WTC11 (cell line): Measurements from ENCODE around the gene FZD1. TPM values are rescaled to one million over a fixed set of nuclear protein-coding genes. Genes with fewer than 3 reads are reported as not detected.

Source experiments
- ATAC-seq: fragments of 200-7000 bp; cut with Tn5 transposase; 2 replicates; pipeline ENCODE4 v1.10.0; 2021; ENCODE audit warnings: mild to moderate bottlenecking, moderate library complexity
- CTCF ChIA-PET: fragments of 300-600 bp; sonication (Branson Sonifier 250); formaldehyde crosslinking; loops from one replicate; lab custom pipeline; 2021; ENCODE audit warnings: antibody characterized with exemption; lab: Charles Lee
- POLR2A ChIA-PET: fragments of 350-600 bp; sonication (Branson Sonifier 250); formaldehyde crosslinking; loops from one replicate; lab custom pipeline; 2021; ENCODE audit warnings: antibody characterized with exemption; lab: Charles Lee
- DNase-seq: peaks from one replicate; pipeline ENCODE4 v3.0.0; 2021; ENCODE audit warnings: low spot score
- H3K27ac Mint-ChIP-seq: 2 replicates; pipeline ENCODE4 v1.8.0; 2021; ENCODE audit warnings: mixed read lengths
- H3K27me3 Mint-ChIP-seq: 2 replicates; pipeline ENCODE4 v1.8.0; 2021; ENCODE audit warnings: low read depth, mild to moderate bottlenecking, moderate library complexity, mixed read lengths
- H3K36me3 Mint-ChIP-seq: 2 replicates; pipeline ENCODE4 v1.8.0; 2021; ENCODE audit warnings: mixed read lengths
- H3K4me1 Mint-ChIP-seq: 2 replicates; pipeline ENCODE4 v1.8.0; 2022; ENCODE audit warnings: mixed read lengths
- H3K4me3 Mint-ChIP-seq: 2 replicates; pipeline ENCODE4 v1.8.0; 2021; ENCODE audit warnings: mild to moderate bottlenecking, moderate library complexity, mixed read lengths
- H3K9me3 Mint-ChIP-seq: 2 replicates; pipeline ENCODE4 v1.8.0; 2021; ENCODE audit warnings: mixed read lengths
- ELF4 ChIP-seq: sonication (generic); formaldehyde crosslinking; IDR thresholded peaks from 2 replicates; pipeline ENCODE4 v1.8.1; 2022; ENCODE audit warnings: low read depth, mild to moderate bottlenecking, moderate library complexity, missing genetic modification reagents
- GRHL2 ChIP-seq: fragments of 250-450 bp; sonication (Bioruptor Pico); IDR thresholded peaks from 2 replicates; pipeline ENCODE4 v1.8.0; 2022; ENCODE audit warnings: mild to moderate bottlenecking, moderate library complexity; ENCODE audit not compliant: insufficient replicate concordance, severe bottlenecking
- JUN ChIP-seq: sonication (generic); formaldehyde crosslinking; IDR thresholded peaks from 2 replicates; pipeline ENCODE4 v1.8.0; 2023; ENCODE audit warnings: mild to moderate bottlenecking, missing genetic modification reagents
- MXD4 ChIP-seq: fragments of 250-450 bp; sonication (Bioruptor Pico); IDR thresholded peaks from 2 replicates; pipeline ENCODE4 v1.8.0; 2021; ENCODE audit warnings: mild to moderate bottlenecking, moderate library complexity, borderline replicate concordance
- NFATC4 ChIP-seq: fragments of 250-450 bp; sonication (Bioruptor Pico); IDR thresholded peaks from 2 replicates; pipeline ENCODE4 v1.9.0; 2021; ENCODE audit warnings: mild to moderate bottlenecking
- NFE2L1 ChIP-seq: sonication (generic); formaldehyde crosslinking; IDR thresholded peaks from 2 replicates; pipeline ENCODE4 v1.8.1; 2023; ENCODE audit warnings: missing genetic modification reagents
- OVOL2 ChIP-seq: fragments of 250-450 bp; sonication (Bioruptor Pico); IDR thresholded peaks from 2 replicates; pipeline ENCODE4 v1.9.0; 2021; ENCODE audit warnings: mild to moderate bottlenecking, borderline replicate concordance
- PRRX2 ChIP-seq: fragments of 250-450 bp; sonication (Bioruptor Pico); IDR thresholded peaks from 2 replicates; pipeline ENCODE4 v1.8.0; 2021; ENCODE audit warnings: mild to moderate bottlenecking
- RELA ChIP-seq: sonication (generic); formaldehyde crosslinking; IDR thresholded peaks from 2 replicates; pipeline ENCODE4 v1.8.1; 2022; ENCODE audit warnings: missing genetic modification reagents, mild to moderate bottlenecking, borderline replicate concordance
- SP1 ChIP-seq: sonication (generic); formaldehyde crosslinking; conservative IDR thresholded peaks from 2 replicates; pipeline ENCODE4 v1.8.1; 2022; ENCODE audit warnings: missing genetic modification reagents
- TCF7 ChIP-seq: sonication (generic); formaldehyde crosslinking; IDR thresholded peaks from 2 replicates; pipeline ENCODE4 v1.8.0; 2022; ENCODE audit warnings: mild to moderate bottlenecking, low read depth, missing genetic modification reagents, moderate library complexity
- ZNF121 ChIP-seq: sonication (generic); formaldehyde crosslinking; IDR thresholded peaks from 2 replicates; pipeline ENCODE4 v1.8.0; 2023; ENCODE audit warnings: missing genetic modification reagents
- ZNF416 ChIP-seq: fragments of 250-450 bp; sonication (Bioruptor Pico); IDR thresholded peaks from 2 replicates; pipeline ENCODE4 v1.9.0; 2021; ENCODE audit warnings: mild to moderate bottlenecking, inconsistent platforms
- ZNF512 ChIP-seq: sonication (generic); formaldehyde crosslinking; IDR thresholded peaks from 2 replicates; pipeline ENCODE4 v1.8.1; 2022; ENCODE audit warnings: missing genetic modification reagents, borderline replicate concordance
- ZSCAN18 ChIP-seq: fragments of 250-450 bp; sonication (Bioruptor Pico); IDR thresholded peaks from 2 replicates; pipeline ENCODE4 v2.1.2; 2022; ENCODE audit warnings: mild to moderate bottlenecking, moderate library complexity
- total RNA-seq: library from RNA; stranded (reverse); gene quantifications from 3 replicates; pipeline ENCODE4 v1.2.3, GENCODE V29; 2021
- TF ChIP-seq, protein P1 (sequence below): sonication (generic); formaldehyde crosslinking; IDR thresholded peaks from 2 replicates; pipeline ENCODE4 v1.8.0; 2022; ENCODE audit warnings: mild to moderate bottlenecking, missing genetic modification reagents
- TF ChIP-seq, protein P2 (sequence below): sonication (generic); formaldehyde crosslinking; IDR thresholded peaks from 2 replicates; pipeline ENCODE4 v1.8.0; 2022; ENCODE audit warnings: mild to moderate bottlenecking, missing genetic modification reagents
- TF ChIP-seq, protein P3 (sequence below): sonication (generic); formaldehyde crosslinking; IDR thresholded peaks from 2 replicates; pipeline ENCODE4 v1.8.0; 2023; ENCODE audit warnings: mild to moderate bottlenecking, missing genetic modification reagents
- TF ChIP-seq, protein P4 (sequence below): sonication (generic); formaldehyde crosslinking; IDR thresholded peaks from 2 replicates; pipeline ENCODE4 v1.8.1; 2023; ENCODE audit warnings: mild to moderate bottlenecking, missing genetic modification reagents, moderate library complexity
- TF ChIP-seq, protein P5 (sequence below): fragments of 250-450 bp; sonication (Bioruptor Pico); IDR thresholded peaks from 2 replicates; pipeline ENCODE4 v1.9.0; 2021; ENCODE audit warnings: moderate library complexity, mild to moderate bottlenecking, inconsistent platforms, borderline replicate concordance

The FZD1 gene
- total RNA-seq, 1 experiment from 2014 or later: 2.0 TPM

- TF ChIP-seq, protein P1, sequence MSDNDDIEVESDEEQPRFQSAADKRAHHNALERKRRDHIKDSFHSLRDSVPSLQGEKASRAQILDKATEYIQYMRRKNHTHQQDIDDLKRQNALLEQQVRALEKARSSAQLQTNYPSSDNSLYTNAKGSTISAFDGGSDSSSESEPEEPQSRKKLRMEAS (CRISPR knock-in tag): no peak
Measured at GRCh38 chr7:91280604-91281003, 16.4 kb downstream of the FZD1 start (continued).

DNA sequence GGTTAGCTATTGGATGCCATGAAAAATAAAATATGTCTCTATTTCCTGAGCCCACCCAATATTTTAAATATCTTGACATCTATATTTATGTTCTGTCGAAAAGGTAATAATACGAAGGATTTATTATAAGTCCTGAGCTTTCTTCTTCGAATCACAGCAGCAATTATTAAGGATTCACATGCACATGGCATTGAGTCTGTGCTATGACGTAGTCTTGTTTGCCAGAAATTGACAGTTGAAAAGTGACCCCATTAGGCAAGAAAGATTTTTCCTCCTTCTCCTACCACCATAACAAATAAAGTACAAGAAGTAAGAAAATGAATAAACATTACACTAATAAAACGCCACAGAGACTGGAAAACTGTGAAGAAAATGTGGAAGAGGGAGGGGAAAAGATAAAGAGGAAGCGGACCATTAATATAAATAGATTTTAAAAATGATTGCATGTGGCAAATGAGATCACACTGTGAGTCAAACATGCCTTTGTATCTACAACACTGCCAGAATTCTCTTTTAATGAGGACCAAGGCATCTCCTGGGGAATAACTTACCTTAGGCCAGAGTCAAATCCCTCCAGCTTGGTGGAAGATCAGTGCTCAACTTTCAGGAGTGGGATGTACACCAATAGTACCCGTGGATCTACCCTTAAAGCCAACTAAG is 21.6 kb downstream of the FZD1 start:
- H3K4me3 Mint-ChIP-seq: no peak overlapping the region
- POLR2A ChIA-PET: no interaction called here
- ATAC-seq (no peak), DNase-seq (no peak)
- H3K36me3 Mint-ChIP-seq: no peaks in the 10 kb centered on the region
- peaks cover 39% of the 10 kb centered on the region for H3K27me3 Mint-ChIP-seq
- H3K4me1 Mint-ChIP-seq: peaks cover 25% of the 10 kb centered on the region
- H3K9me3 Mint-ChIP-seq: no peaks in the 10 kb centered on the region
- TF ChIP-seq ELF4 (CRISPR knock-in tag): no peak
- no peak for TF ChIP-seq NFATC4
- TF ChIP-seq GRHL2 (CRISPR knock-in tag): no peak
- TF ChIP-seq, protein P2, sequence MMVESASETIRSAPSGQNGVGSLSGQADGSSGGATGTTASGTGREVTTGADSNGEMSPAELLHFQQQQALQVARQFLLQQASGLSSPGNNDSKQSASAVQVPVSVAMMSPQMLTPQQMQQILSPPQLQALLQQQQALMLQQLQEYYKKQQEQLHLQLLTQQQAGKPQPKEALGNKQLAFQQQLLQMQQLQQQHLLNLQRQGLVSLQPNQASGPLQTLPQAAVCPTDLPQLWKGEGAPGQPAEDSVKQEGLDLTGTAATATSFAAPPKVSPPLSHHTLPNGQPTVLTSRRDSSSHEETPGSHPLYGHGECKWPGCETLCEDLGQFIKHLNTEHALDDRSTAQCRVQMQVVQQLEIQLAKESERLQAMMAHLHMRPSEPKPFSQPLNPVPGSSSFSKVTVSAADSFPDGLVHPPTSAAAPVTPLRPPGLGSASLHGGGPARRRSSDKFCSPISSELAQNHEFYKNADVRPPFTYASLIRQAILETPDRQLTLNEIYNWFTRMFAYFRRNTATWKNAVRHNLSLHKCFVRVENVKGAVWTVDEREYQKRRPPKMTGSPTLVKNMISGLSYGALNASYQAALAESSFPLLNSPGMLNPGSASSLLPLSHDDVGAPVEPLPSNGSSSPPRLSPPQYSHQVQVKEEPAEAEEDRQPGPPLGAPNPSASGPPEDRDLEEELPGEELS: no peak
- no peak overlapping the region for H3K27ac Mint-ChIP-seq
- CTCF ChIA-PET: no interaction called here

DNA sequence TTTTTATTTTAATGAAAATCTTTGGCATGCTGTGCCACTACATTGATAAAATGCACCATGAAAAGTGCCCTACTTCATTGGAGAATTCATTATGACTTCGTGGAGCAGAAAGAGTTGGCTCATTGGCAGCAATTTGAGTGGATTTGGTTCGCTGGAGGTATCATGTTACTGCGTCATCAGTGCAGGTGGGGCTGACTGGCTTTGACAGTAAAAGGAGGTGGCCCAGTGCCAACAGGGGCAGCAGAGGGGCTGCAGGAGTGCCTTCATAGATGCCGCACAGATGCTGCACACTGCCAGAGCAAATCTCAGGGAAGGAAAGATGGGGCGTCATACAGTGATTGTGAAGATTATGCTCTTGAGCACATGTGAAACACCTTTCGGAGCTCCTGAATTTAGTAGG is 22.2 kb downstream of the FZD1 start:
- H3K27me3 Mint-ChIP-seq: peaks cover 39% of the 10 kb centered on the region
- H3K27ac Mint-ChIP-seq: no peak overlapping the region
- no peak for TF ChIP-seq ZNF512 (CRISPR knock-in tag)
- TF ChIP-seq RELA (CRISPR knock-in tag): no peak
- TF ChIP-seq, protein P3, sequence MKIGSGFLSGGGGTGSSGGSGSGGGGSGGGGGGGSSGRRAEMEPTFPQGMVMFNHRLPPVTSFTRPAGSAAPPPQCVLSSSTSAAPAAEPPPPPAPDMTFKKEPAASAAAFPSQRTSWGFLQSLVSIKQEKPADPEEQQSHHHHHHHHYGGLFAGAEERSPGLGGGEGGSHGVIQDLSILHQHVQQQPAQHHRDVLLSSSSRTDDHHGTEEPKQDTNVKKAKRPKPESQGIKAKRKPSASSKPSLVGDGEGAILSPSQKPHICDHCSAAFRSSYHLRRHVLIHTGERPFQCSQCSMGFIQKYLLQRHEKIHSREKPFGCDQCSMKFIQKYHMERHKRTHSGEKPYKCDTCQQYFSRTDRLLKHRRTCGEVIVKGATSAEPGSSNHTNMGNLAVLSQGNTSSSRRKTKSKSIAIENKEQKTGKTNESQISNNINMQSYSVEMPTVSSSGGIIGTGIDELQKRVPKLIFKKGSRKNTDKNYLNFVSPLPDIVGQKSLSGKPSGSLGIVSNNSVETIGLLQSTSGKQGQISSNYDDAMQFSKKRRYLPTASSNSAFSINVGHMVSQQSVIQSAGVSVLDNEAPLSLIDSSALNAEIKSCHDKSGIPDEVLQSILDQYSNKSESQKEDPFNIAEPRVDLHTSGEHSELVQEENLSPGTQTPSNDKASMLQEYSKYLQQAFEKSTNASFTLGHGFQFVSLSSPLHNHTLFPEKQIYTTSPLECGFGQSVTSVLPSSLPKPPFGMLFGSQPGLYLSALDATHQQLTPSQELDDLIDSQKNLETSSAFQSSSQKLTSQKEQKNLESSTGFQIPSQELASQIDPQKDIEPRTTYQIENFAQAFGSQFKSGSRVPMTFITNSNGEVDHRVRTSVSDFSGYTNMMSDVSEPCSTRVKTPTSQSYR: no peak
- no peak for TF ChIP-seq PRRX2 (CRISPR knock-in tag)
- TF ChIP-seq SP1: no peak
- TF ChIP-seq, protein P4, sequence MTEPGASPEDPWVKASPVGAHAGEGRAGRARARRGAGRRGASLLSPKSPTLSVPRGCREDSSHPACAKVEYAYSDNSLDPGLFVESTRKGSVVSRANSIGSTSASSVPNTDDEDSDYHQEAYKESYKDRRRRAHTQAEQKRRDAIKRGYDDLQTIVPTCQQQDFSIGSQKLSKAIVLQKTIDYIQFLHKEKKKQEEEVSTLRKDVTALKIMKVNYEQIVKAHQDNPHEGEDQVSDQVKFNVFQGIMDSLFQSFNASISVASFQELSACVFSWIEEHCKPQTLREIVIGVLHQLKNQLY (CRISPR knock-in tag): no peak
- no peak for TF ChIP-seq MXD4 (CRISPR knock-in tag)
- TF ChIP-seq ELF4 (CRISPR knock-in tag): no peak
- TF ChIP-seq, protein P5, sequence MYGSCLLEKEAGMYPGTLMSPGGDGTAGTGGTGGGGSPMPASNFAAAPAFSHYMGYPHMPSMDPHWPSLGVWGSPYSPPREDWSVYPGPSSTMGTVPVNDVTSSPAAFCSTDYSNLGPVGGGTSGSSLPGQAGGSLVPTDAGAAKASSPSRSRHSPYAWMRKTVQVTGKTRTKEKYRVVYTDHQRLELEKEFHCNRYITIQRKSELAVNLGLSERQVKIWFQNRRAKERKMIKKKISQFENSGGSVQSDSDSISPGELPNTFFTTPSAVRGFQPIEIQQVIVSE: no peak
- TF ChIP-seq TCF7 (CRISPR knock-in tag): no peak
- no peak for TF ChIP-seq OVOL2 (CRISPR knock-in tag)
- TF ChIP-seq ZSCAN18: no peak
- no peak for TF ChIP-seq ZNF121 (CRISPR knock-in tag)
- TF ChIP-seq ZNF416 (CRISPR knock-in tag): no peak
- no peak for TF ChIP-seq NFE2L1 (CRISPR knock-in tag)
- TF ChIP-seq JUN (CRISPR knock-in tag): no peak
- ATAC-seq (peak; percentile 77), DNase-seq (peak; percentile 31)
- H3K4me3 Mint-ChIP-seq: no peak overlapping the region
- ChIA-PET CTCF (no interaction called here), POLR2A (no interaction called here)
- no peaks in the 10 kb centered on the region for H3K36me3 Mint-ChIP-seq
- H3K4me1 Mint-ChIP-seq: peaks cover 25% of the 10 kb centered on the region
- no peaks in the 10 kb centered on the region for H3K9me3 Mint-ChIP-seq
